ENCODE data around the gene HOXC6. TPM values are rescaled to one million over a fixed set of nuclear protein-coding genes. Genes with fewer than 3 reads are reported as not detected.

Gene HOXC6
- total RNA-seq, 4 donors from 2014 or later: 0.48 TPM; not detected in 3

DNA sequence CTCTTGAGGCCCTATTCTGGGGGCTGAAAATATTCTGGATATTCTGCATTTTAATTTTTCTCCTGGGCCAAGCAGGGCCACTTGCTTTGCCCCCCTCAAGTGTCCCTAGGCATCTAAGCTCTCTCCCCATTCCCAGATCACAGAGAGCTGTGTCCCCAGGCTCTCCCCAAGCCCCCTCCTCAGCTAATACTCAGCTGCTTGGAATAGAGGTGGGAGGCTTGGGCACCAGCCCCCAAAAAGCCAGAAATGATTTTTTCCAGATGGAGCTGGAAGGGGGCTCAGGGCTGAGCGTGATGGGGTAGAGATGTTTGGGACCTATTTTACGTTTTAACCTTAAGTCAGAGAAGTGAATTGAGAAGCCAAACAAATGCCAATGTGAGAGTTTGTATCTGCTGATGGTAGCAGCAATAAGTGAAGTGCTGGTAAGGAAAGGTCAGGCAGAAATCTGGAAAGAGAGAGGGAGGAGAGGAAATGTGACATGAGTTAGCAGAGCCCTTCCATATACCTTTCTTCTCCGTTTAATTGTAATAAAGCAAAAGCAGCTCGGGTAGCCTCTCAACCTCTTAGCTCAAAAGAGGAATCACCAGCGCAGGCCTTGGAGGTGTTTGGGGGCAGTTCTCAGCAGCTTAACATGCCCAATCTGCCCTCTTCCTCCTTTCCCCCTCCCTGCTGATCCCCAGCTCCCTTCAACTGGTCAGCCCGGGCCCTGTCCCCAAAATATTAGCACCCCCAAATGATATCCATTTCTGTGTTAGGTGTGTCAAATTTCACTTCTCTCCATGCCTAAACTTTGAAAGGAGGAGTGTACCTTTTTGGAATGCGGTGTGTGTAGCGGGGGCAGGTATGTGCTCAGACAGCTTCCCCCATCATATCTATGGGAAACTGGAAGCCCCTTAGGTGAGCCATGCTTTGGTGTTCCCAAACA, 5.0 kb upstream of the HOXC6 start:
- Histone ChIP-seq H3K9me3 (no peaks in the 10 kb centered on the region), H3K4me3 (no peak overlapping the region), H3K27me3 (peaks cover 100% of the 10 kb centered on the region), H3K27ac (no peak overlapping the region), H3K36me3 (no peaks in the 10 kb centered on the region), H3K4me1 (peaks cover 0 to 25% (median 5%) of the 10 kb centered on the region in 4 donors)
- DNase-seq: no peak
- in situ Hi-C loops (cut with MboI; ENCODE audit: low pct_ligation_motif_present in 1 of 4, low pct_unique_long_range_greater_than_20kb in 1 of 4, low sequenced_read_pairs in 3 of 4): loop anchor here in 1 of 4 donors (10.0 kb wide), 1 partner anchor 172 kb away; no protein-coding TSS in a partner anchor
- 19 to 43% methylated on average over 4 to 8 of the region's 8 CpGs for WGBS, 2 donors (ENCODE audit: low coverage in 1 of 2)
- TF ChIP-seq POLR2A (IDR thresholded peaks at IDR 0.05) (no peak), POLR2AphosphoS5 (IDR thresholded peaks at IDR 0.05) (no peak), CTCF (IDR thresholded peaks at IDR 0.05) (no peak), EP300 (IDR thresholded peaks at IDR 0.05; ENCODE audit: low read depth) (no peak)
- intact Hi-C loops (cut with DNase I; ENCODE audit: low total_unique reads): no loop called here

- DNase-seq: no peak
- TF ChIP-seq CTCF (IDR thresholded peaks at IDR 0.05) (no peak), POLR2A (IDR thresholded peaks at IDR 0.05) (no peak), POLR2AphosphoS5 (IDR thresholded peaks at IDR 0.05) (no peak), EP300 (IDR thresholded peaks at IDR 0.05; ENCODE audit: low read depth) (no peak)
- in situ Hi-C loops (cut with MboI; ENCODE audit: low pct_ligation_motif_present in 1 of 4, low pct_unique_long_range_greater_than_20kb in 1 of 4, low sequenced_read_pairs in 3 of 4) (loop anchor here in 1 of 4 donors (10.0 kb wide), 1 partner anchor 171 kb away; no protein-coding TSS in a partner anchor), intact Hi-C loops (cut with DNase I; ENCODE audit: low total_unique reads) (no loop called here)
- no peaks in the 10 kb centered on the region for H3K9me3 ChIP-seq
- WGBS, 2 donors (ENCODE audit: low coverage in 1 of 2): 60 to 66% methylated on average over 5 to 17 of the region's 17 CpGs
- no peaks in the 10 kb centered on the region for H3K36me3 ChIP-seq
- peaks cover 4 to 30% (median 8%) of the 10 kb centered on the region in 4 donors for H3K4me1 ChIP-seq
- H3K27ac ChIP-seq: no peak overlapping the region
- H3K4me3 ChIP-seq: no peak overlapping the region
- H3K27me3 ChIP-seq: peaks cover 100% of the 10 kb centered on the region
Measured at GRCh38 chr12:54024127-54024526, 4.1 kb upstream of the HOXC6 start.

- H3K9me3 ChIP-seq: no peaks in the 10 kb centered on the region
- no peaks in the 10 kb centered on the region for H3K36me3 ChIP-seq
- H3K4me3 ChIP-seq: no peak overlapping the region
- in situ Hi-C loops (cut with MboI; ENCODE audit: low pct_ligation_motif_present in 1 of 4, low pct_unique_long_range_greater_than_20kb in 1 of 4, low sequenced_read_pairs in 3 of 4): loop anchor here in 2 of 4 donors (5.0 to 10.0 kb wide), 2 partner anchors 168 to 170 kb away; no protein-coding TSS in a partner anchor
- DNase-seq: no peak
- peaks cover 7 to 24% (median 9%) of the 10 kb centered on the region in 4 donors for H3K4me1 ChIP-seq
- H3K27ac ChIP-seq: no peak overlapping the region
- 18 to 44% methylated on average over 3 to 5 of the region's 5 CpGs for WGBS, 2 donors (ENCODE audit: low coverage in 1 of 2)
- intact Hi-C loops (cut with DNase I; ENCODE audit: low total_unique reads): no loop called here
- TF ChIP-seq POLR2A (IDR thresholded peaks at IDR 0.05) (no peak), EP300 (IDR thresholded peaks at IDR 0.05; ENCODE audit: low read depth) (no peak), POLR2AphosphoS5 (IDR thresholded peaks at IDR 0.05) (no peak), CTCF (IDR thresholded peaks at IDR 0.05) (no peak)
- peaks cover 100% of the 10 kb centered on the region for H3K27me3 ChIP-seq
Measured at GRCh38 chr12:54024581-54025305, 3.5 kb upstream of the HOXC6 start.
